Ramos (cell line): ENCODE data around the gene PHLDB1.
"Not testable (repeated sequence)": the region's sequence is repeated elsewhere in the genome, so short reads cannot be mapped to it uniquely, and the experiment has no call there.

Experiments used
- in situ Hi-C: fragments of 300-500 bp; cut with MboI; formaldehyde crosslinking; loops from one replicate; pipeline ENCODE4 v1.14.3; 2022; ENCODE audit warnings: low sequenced_read_pairs; ENCODE audit not compliant: unreplicated experiment

The PHLDB1 gene

GRCh38 chr11:118607401-118608359 is at the start of gene PHLDB1:
Gene PHLDB1, plus strand, starts transcription at chr11:118607615. Its CDS starts 6,222 bp downstream, at chr11:118613837.
- in situ Hi-C loops = no loop called here

- in situ Hi-C loops = no loop called here
Observed at GRCh38 chr11:118560806-118561205, 46.6 kb upstream of the PHLDB1 start.

GRCh38 chr11:118565051-118565450 is 42.4 kb upstream of the PHLDB1 start:
- in situ Hi-C loops = no loop called here

GRCh38 chr11:118569670-118570069 is 37.7 kb upstream of the PHLDB1 start:
- in situ Hi-C loops = no loop called here

GRCh38 chr11:118570787-118571186 is 36.6 kb upstream of the PHLDB1 start:
- in situ Hi-C loops = no loop called here

GRCh38 chr11:118571701-118572060 is 35.7 kb upstream of the PHLDB1 start:
- in situ Hi-C loops = not testable (repeated sequence)

GRCh38 chr11:118572061-118572980 is 35.1 kb upstream of the PHLDB1 start, which contains the start of gene ARCN1:
Gene ARCN1, plus strand, starts transcription at chr11:118572409. Its CDS starts 139 bp downstream, at chr11:118572548.
- in situ Hi-C loops = no loop called here

- in situ Hi-C loops = no loop called here
Observed at GRCh38 chr11:118572981-118573550, 34.3 kb upstream of the PHLDB1 start.

GRCh38 chr11:118574636-118575035 is 32.8 kb upstream of the PHLDB1 start:
- in situ Hi-C loops = no loop called here

- in situ Hi-C loops = not testable (repeated sequence)
Observed at GRCh38 chr11:118577995-118578394, 29.4 kb upstream of the PHLDB1 start.

GRCh38 chr11:118581057-118581456 is 26.4 kb upstream of the PHLDB1 start:
- in situ Hi-C loops = no loop called here

- in situ Hi-C loops = no loop called here
Observed at GRCh38 chr11:118587952-118588351, 19.5 kb upstream of the PHLDB1 start.

GRCh38 chr11:118592616-118593367 is 14.6 kb upstream of the PHLDB1 start:
- in situ Hi-C loops = no loop called here

GRCh38 chr11:118594984-118595383 is 12.4 kb upstream of the PHLDB1 start:
- in situ Hi-C loops = not testable (repeated sequence)

GRCh38 chr11:118596224-118597146 is 10.9 kb upstream of the PHLDB1 start:
- in situ Hi-C loops = no loop called here

- in situ Hi-C loops = no loop called here
Observed at GRCh38 chr11:118597556-118597955, 9.9 kb upstream of the PHLDB1 start.

- in situ Hi-C loops = no loop called here
Observed at GRCh38 chr11:118602331-118602730, 5.1 kb upstream of the PHLDB1 start.

- in situ Hi-C loops = not testable (repeated sequence)
Observed at GRCh38 chr11:118603709-118604108, 3.7 kb upstream of the PHLDB1 start.

GRCh38 chr11:118604566-118604965 is 2.8 kb upstream of the PHLDB1 start:
- in situ Hi-C loops = no loop called here
